ENCODE results near the gene AKAP8.

GRCh38 chr19:15397236-15397635 lies 17.6 kb upstream of the AKAP8 start:
- TF ChIP-seq FOXP2 (optimal IDR thresholded peaks at IDR 0.05; ENCODE audit: borderline replicate concordance, extremely low read depth, extremely low read length, insufficient read depth), result no peak
- no peak for TF ChIP-seq POLR2AphosphoS5 (IDR thresholded peaks at IDR 0.05; ENCODE audit: low read depth, low read length)
- TF ChIP-seq, protein P1, sequence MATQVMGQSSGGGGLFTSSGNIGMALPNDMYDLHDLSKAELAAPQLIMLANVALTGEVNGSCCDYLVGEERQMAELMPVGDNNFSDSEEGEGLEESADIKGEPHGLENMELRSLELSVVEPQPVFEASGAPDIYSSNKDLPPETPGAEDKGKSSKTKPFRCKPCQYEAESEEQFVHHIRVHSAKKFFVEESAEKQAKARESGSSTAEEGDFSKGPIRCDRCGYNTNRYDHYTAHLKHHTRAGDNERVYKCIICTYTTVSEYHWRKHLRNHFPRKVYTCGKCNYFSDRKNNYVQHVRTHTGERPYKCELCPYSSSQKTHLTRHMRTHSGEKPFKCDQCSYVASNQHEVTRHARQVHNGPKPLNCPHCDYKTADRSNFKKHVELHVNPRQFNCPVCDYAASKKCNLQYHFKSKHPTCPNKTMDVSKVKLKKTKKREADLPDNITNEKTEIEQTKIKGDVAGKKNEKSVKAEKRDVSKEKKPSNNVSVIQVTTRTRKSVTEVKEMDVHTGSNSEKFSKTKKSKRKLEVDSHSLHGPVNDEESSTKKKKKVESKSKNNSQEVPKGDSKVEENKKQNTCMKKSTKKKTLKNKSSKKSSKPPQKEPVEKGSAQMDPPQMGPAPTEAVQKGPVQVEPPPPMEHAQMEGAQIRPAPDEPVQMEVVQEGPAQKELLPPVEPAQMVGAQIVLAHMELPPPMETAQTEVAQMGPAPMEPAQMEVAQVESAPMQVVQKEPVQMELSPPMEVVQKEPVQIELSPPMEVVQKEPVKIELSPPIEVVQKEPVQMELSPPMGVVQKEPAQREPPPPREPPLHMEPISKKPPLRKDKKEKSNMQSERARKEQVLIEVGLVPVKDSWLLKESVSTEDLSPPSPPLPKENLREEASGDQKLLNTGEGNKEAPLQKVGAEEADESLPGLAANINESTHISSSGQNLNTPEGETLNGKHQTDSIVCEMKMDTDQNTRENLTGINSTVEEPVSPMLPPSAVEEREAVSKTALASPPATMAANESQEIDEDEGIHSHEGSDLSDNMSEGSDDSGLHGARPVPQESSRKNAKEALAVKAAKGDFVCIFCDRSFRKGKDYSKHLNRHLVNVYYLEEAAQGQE (IDR thresholded peaks at IDR 0.05; ENCODE audit: insufficient read depth in 1 of 2, low read depth in 2 of 2, low read length in 2 of 2), result no peak
